Astrocyte (in vitro differentiated cells and primary cell): Measurements from ENCODE around the gene SPRED1.

Experiments
- EZH2 ChIP-seq: IDR thresholded peaks from 2 replicates; pipeline ENCODE4 v1.6.1; 2012; ENCODE audit warnings: mild to moderate bottlenecking, low read length, inconsistent platforms; ENCODE audit not compliant: insufficient read depth
- TF ChIP-seq, protein P1 (sequence below): IDR thresholded peaks from 2 replicates; pipeline ENCODE4 v1.5.1; 2011; ENCODE audit warnings: low read depth, mild to moderate bottlenecking, inconsistent platforms, low read length, moderate library complexity; ENCODE audit not compliant: insufficient read depth

DNA sequence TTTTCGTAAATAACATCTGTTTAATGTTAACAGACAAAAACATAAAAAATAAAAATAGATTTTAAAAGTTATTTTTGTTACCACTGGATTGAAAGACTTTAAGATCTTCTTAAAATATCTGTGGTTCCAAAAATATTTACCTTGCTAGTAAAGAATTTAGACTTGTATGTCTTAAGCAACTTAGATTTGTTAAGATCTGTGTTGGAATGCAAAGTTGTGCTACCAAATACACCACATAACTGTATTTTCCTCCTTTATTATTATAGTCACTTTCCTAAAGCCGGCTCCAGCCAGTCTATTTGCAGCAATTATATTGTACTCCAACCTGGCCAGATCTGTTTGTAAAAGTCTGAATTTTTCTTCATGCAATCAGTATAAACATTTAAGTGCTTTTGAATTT lies 63.7 kb downstream of the SPRED1 start:
- TF ChIP-seq, protein P1, sequence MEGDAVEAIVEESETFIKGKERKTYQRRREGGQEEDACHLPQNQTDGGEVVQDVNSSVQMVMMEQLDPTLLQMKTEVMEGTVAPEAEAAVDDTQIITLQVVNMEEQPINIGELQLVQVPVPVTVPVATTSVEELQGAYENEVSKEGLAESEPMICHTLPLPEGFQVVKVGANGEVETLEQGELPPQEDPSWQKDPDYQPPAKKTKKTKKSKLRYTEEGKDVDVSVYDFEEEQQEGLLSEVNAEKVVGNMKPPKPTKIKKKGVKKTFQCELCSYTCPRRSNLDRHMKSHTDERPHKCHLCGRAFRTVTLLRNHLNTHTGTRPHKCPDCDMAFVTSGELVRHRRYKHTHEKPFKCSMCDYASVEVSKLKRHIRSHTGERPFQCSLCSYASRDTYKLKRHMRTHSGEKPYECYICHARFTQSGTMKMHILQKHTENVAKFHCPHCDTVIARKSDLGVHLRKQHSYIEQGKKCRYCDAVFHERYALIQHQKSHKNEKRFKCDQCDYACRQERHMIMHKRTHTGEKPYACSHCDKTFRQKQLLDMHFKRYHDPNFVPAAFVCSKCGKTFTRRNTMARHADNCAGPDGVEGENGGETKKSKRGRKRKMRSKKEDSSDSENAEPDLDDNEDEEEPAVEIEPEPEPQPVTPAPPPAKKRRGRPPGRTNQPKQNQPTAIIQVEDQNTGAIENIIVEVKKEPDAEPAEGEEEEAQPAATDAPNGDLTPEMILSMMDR = no peak
- no peak for TF ChIP-seq EZH2
